Natural killer cell (primary cell): Measurements from ENCODE around the gene TMEM107. TPM values are rescaled to one million over a fixed set of nuclear protein-coding genes. Genes with fewer than 3 reads are reported as not detected.

Source experiments
- ATAC-seq, 3 donors: fragments of 150-1000 bp in 2 of 3; fragments of 200-7000 bp in 1 of 3; cut with Tn5 transposase; 1 replicate in 1 of 3; 2 replicates in 2 of 3; pipeline ENCODE4 v1.10.0; 2021; ENCODE audit warnings: mild to moderate bottlenecking in 2 of 3, moderate library complexity in 2 of 3
- DNase-seq, 2 donors: peaks; one replicate each; pipeline versions ENCODE4 v3.0.0 to v3.0.0-alpha.2; 2013 to 2021; ENCODE audit warnings: mixed read lengths in 1 of 2
- H3K27ac ChIP-seq: one replicate; pipeline ENCODE4 v1.5.1; 2013; ENCODE audit warnings: mild to moderate bottlenecking, low read length
- H3K27me3 ChIP-seq: one replicate; pipeline ENCODE4 v1.6.1; 2013; ENCODE audit warnings: low read length; ENCODE audit not compliant: control insufficient read depth, insufficient read depth
- H3K36me3 ChIP-seq: one replicate; pipeline ENCODE4 v1.6.1; 2013; ENCODE audit warnings: low read length; ENCODE audit not compliant: control insufficient read depth, insufficient read depth
- H3K4me1 ChIP-seq: one replicate; pipeline ENCODE4 v1.6.1; 2013; ENCODE audit warnings: low read length; ENCODE audit not compliant: control insufficient read depth, insufficient read depth
- H3K4me3 ChIP-seq: one replicate; pipeline ENCODE4 v1.5.1; 2013; ENCODE audit warnings: low read length
- H3K9me3 ChIP-seq: one replicate; pipeline ENCODE4 v1.6.1; 2013; ENCODE audit warnings: low read length; ENCODE audit not compliant: control insufficient read depth, insufficient read depth
- H3K27ac Mint-ChIP-seq, 2 donors: one replicate each; pipeline ENCODE4 v1.8.0; 2022; ENCODE audit warnings: mild to moderate bottlenecking in 2 of 2, mixed read lengths in 2 of 2, moderate library complexity in 1 of 2
- H3K27me3 Mint-ChIP-seq, 2 donors: one replicate each; pipeline ENCODE4 v1.8.0; 2022; ENCODE audit warnings: low read depth in 2 of 2, mixed read lengths in 2 of 2
- H3K36me3 Mint-ChIP-seq: one replicate; pipeline ENCODE4 v1.8.0; 2022; ENCODE audit warnings: mixed read lengths
- H3K4me1 Mint-ChIP-seq, 2 donors: one replicate each; pipeline ENCODE4 v1.8.0; 2022; ENCODE audit warnings: mixed read lengths in 2 of 2
- H3K4me3 Mint-ChIP-seq: one replicate; pipeline ENCODE4 v1.8.0; 2022; ENCODE audit warnings: mild to moderate bottlenecking, moderate library complexity, mixed read lengths
- H3K9me3 Mint-ChIP-seq, 2 donors: one replicate each; pipeline ENCODE4 v1.8.0; 2022; ENCODE audit warnings: mixed read lengths in 2 of 2
- CTCF ChIP-seq: fragments of 200-600 bp; IDR thresholded peaks from one replicate; pipeline ENCODE4 v1.8.0; 2022; ENCODE audit warnings: antibody characterized with exemption
- WGBS: methylation state at CpG from one replicate; pipeline ENCODE4 v1.1.7; 2013; ENCODE audit warnings: missing lambda C conversion rate; ENCODE audit not compliant: insufficient coverage; 5-methylcytosine and 5-hydroxymethylcytosine counted together
- intact Hi-C: fragments of 100-400 bp; cut with micrococcal nuclease; formaldehyde crosslinking; loops from one replicate; pipeline ENCODE4 v1.14.2; 2022
- total RNA-seq, 4 donors: library from RNA; stranded (reverse); fragments of 120-200 nt in 1 of 4; gene quantifications; one replicate each; pipeline versions ENCODE4 v1.2.3 to v1.2.4, GENCODE V29; 2013 to 2022

The TMEM107 gene
- total RNA-seq, 3 donors from 2014 or later (not counting 1 experiment from before 2014, with no cell fraction given): 48.9 to 101 (median 96.1) TPM

GRCh38 chr17:8150194-8151119, 25.7 kb downstream of the TMEM107 start:
- Mint-ChIP-seq H3K36me3 (no peaks in the 10 kb centered on the region), H3K27ac (no peak overlapping the region), H3K9me3 (no peaks in the 10 kb centered on the region), H3K4me3 (peak overlapping the region; percentile 94), H3K27me3 (no peaks in the 10 kb centered on the region), H3K4me1 (peaks cover 19 to 30% of the 10 kb centered on the region in 2 donors)
- Histone ChIP-seq H3K27me3 (no peaks in the 10 kb centered on the region), H3K4me1 (peaks cover 62% of the 10 kb centered on the region), H3K4me3 (peak overlapping the region; percentile 53), H3K9me3 (no peaks in the 10 kb centered on the region), H3K36me3 (peaks cover 47% of the 10 kb centered on the region), H3K27ac (peak overlapping the region; percentile 68)
- ATAC-seq (no peak), DNase-seq (peak in 1 of 2 donors; percentile 27)
- 80% methylated on average over 18 of the region's 18 CpGs for WGBS
- intact Hi-C loops: loop anchor here (1.0 to 10.0 kb wide), 2 partner anchors 12 to 804 kb away; no protein-coding TSS in a partner anchor
- TF ChIP-seq CTCF: no peak

GRCh38 chr17:8149419-8150193, 26.6 kb downstream of the TMEM107 start:
- peaks cover 19 to 30% of the 10 kb centered on the region in 2 donors for H3K4me1 Mint-ChIP-seq
- H3K4me3 ChIP-seq: no peak overlapping the region
- DNase-seq (peak in 1 of 2 donors; percentile 11), ATAC-seq (no peak)
- no peak for TF ChIP-seq CTCF
- peaks cover 49% of the 10 kb centered on the region for H3K36me3 ChIP-seq
- H3K9me3 ChIP-seq: no peaks in the 10 kb centered on the region
- WGBS: 97% methylated on average over 29 of the region's 29 CpGs
- H3K36me3 Mint-ChIP-seq: no peaks in the 10 kb centered on the region
- H3K9me3 Mint-ChIP-seq: no peaks in the 10 kb centered on the region
- peaks cover 53% of the 10 kb centered on the region for H3K4me1 ChIP-seq
- intact Hi-C loops: loop anchor here (10.0 kb wide), 1 partner anchor 805 kb away; no protein-coding TSS in a partner anchor
- H3K27ac Mint-ChIP-seq: no peak overlapping the region
- H3K27me3 Mint-ChIP-seq: no peaks in the 10 kb centered on the region
- no peaks in the 10 kb centered on the region for H3K27me3 ChIP-seq
- H3K27ac ChIP-seq: no peak overlapping the region
- peak overlapping the region; percentile 76 for H3K4me3 Mint-ChIP-seq

GRCh38 chr17:8148560-8148959, 27.6 kb downstream of the TMEM107 start:
- Mint-ChIP-seq H3K36me3 (no peaks in the 10 kb centered on the region), H3K4me1 (peaks cover 24 to 26% of the 10 kb centered on the region in 2 donors), H3K27ac (peak overlapping the region in 1 of 2 donors; percentile 54), H3K27me3 (no peaks in the 10 kb centered on the region), H3K9me3 (no peaks in the 10 kb centered on the region), H3K4me3 (peak overlapping the region; percentile 42)
- 99% methylated on average over 9 of the region's 13 CpGs for WGBS
- DNase-seq (peak in 1 of 2 donors; percentile 13), ATAC-seq (no peak)
- intact Hi-C loops: no loop called here
- H3K4me3 ChIP-seq: no peak overlapping the region
- peaks cover 43% of the 10 kb centered on the region for H3K4me1 ChIP-seq
- no peaks in the 10 kb centered on the region for H3K9me3 ChIP-seq
- no peak overlapping the region for H3K27ac ChIP-seq
- H3K27me3 ChIP-seq: no peaks in the 10 kb centered on the region
- no peak for TF ChIP-seq CTCF
- peaks cover 60% of the 10 kb centered on the region for H3K36me3 ChIP-seq
